ENCODE results near the gene UGT2B10.

GRCh38 chr4:68797048-68797447 lies 18.7 kb upstream of the UGT2B10 start:
- TF ChIP-seq POLR2A (IDR thresholded peaks at IDR 0.05) (no peak), CTCF (IDR thresholded peaks at IDR 0.05) (no peak), POLR2AphosphoS5 (IDR thresholded peaks at IDR 0.05) (no peak)
